Mucosa of rectum (tissue), 2 donors: ENCODE data around the gene CEP20.
A peak's percentile ranks its signal among the peaks of the same experiment; 100 is the strongest.

ENCODE experiments used
- H3K27ac ChIP-seq, 2 donors: one replicate each; pipeline ENCODE4 v1.7.0; 2013; ENCODE audit warnings: inconsistent platforms in 2 of 2, low read depth in 2 of 2, low read length in 2 of 2
- H3K27me3 ChIP-seq, 2 donors: one replicate each; pipeline ENCODE4 v1.7.0; 2013; ENCODE audit warnings: low read length in 2 of 2; ENCODE audit not compliant: control insufficient read depth in 2 of 2, insufficient read depth in 2 of 2
- H3K36me3 ChIP-seq, 2 donors: one replicate each; pipeline ENCODE4 v1.7.0; 2013; ENCODE audit warnings: low read length in 2 of 2; ENCODE audit not compliant: control insufficient read depth in 2 of 2, insufficient read depth in 2 of 2
- H3K4me1 ChIP-seq, 2 donors: one replicate each; pipeline ENCODE4 v1.7.0; 2013; ENCODE audit warnings: low read length in 2 of 2, mild to moderate bottlenecking in 1 of 2; ENCODE audit not compliant: control insufficient read depth in 2 of 2, insufficient read depth in 2 of 2
- H3K4me3 ChIP-seq, 2 donors: one replicate each; pipeline ENCODE4 v1.7.0; 2013; ENCODE audit warnings: low read length in 2 of 2
- H3K9ac ChIP-seq, 2 donors: one replicate each; pipeline ENCODE4 v1.7.0; 2013; ENCODE audit warnings: low read length in 2 of 2, low read depth in 1 of 2, mild to moderate bottlenecking in 1 of 2
- H3K9me3 ChIP-seq, 2 donors: one replicate each; pipeline ENCODE4 v1.7.0; 2013; ENCODE audit warnings: low read length in 2 of 2; ENCODE audit not compliant: control insufficient read depth in 2 of 2
- donor health status: healthy.
- donor health status: Normal muscosa, but diverticular disease.

Gene CEP20

DNA sequence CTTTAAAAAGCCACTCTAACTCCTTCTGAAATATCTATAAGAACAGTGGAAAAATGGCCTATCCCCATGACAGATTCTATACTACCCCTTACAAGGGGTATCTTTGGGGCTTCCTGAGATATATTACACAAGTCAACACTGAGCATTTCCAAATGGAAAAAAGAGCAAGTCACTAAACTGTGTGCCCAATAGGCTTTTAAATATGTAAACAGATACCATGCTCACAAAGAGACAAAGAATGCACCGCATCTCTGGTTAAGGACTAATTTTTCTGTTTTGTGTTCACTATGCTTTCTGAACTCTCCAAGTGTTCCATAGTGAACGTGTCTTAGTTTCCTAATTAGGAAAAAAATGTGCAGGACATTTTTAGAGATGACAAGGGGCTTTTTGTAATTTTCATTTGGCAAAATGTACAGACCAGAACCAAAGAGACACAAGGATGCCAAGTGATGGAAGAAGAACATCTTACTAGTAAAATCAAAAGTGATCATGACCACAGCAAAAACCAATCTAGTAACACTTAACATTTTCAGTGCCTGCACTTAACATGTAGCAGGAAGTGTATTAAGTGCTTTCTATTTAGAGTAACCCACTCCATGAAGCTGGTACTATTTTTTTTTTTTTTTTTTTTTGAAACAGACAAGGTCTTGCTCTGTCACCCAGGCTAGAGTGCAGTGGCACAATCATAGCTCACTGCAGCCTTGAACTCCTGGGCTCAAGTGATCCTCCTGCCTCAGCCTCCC, 53.1 kb downstream of the CEP20 start:
- H3K9me3 ChIP-seq: no peaks in the 10 kb centered on the region
- H3K4me3 ChIP-seq: no peak overlapping the region
- H3K27ac ChIP-seq: peak overlapping the region in 1 of 2 donors; percentile 22
- H3K4me1 ChIP-seq: peaks cover 0 to 2% of the 10 kb centered on the region in 2 donors
- no peak overlapping the region for H3K9ac ChIP-seq
- H3K27me3 ChIP-seq: no peaks in the 10 kb centered on the region
- no peaks in the 10 kb centered on the region for H3K36me3 ChIP-seq

DNA sequence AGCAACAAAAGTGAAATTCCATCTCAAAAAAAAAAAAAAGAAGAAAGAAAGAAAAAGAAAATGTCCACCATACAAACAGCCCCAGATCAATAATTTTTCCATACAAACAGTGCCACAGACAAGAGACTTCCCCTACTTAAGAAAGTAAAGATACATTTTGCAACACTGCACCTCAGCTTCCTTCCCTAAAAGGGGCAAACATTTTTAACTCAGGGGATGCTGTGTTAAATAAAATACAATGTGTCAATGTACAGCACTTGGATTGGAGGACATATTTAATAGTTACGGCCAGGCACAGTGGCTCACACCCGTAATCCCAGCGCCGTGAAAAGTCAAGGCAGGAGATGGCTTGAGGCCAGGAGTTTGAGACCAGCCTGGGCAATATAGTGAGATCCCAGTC, 53.9 kb downstream of the CEP20 start:
- no peaks in the 10 kb centered on the region for H3K9me3 ChIP-seq
- peaks cover 0 to 2% of the 10 kb centered on the region in 2 donors for H3K4me1 ChIP-seq
- no peak overlapping the region for H3K27ac ChIP-seq
- no peaks in the 10 kb centered on the region for H3K27me3 ChIP-seq
- H3K36me3 ChIP-seq: no peaks in the 10 kb centered on the region
- H3K9ac ChIP-seq: no peak overlapping the region
- H3K4me3 ChIP-seq: no peak overlapping the region

- H3K36me3 ChIP-seq: no peaks in the 10 kb centered on the region
- peaks cover 0 to 2% of the 10 kb centered on the region in 2 donors for H3K4me1 ChIP-seq
- H3K9ac ChIP-seq: no peak overlapping the region
- H3K4me3 ChIP-seq: no peak overlapping the region
- H3K27me3 ChIP-seq: no peaks in the 10 kb centered on the region
- H3K27ac ChIP-seq: no peak overlapping the region
- no peaks in the 10 kb centered on the region for H3K9me3 ChIP-seq
Measured at GRCh38 chr16:15833541-15833940, 54.9 kb downstream of the CEP20 start.

DNA sequence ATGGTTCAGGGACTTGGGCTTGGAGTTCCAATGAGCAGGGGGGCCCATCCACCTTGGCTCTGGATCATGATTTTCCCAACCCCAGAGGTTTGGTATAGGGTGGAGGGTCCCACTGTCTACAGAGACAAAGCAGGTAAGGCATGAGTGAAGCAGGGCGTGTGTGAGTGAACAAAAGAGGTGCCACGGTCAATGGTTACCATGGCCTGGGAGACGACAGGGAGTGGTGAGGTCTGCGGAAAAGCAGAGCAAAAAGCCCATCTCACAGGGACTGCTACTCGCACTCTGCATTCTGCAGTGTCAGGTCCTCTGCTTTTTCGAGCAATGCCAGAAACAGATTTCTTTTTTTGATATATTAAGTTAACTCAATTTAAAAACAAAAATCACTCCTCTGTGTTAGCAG, 56.2 kb downstream of the CEP20 start:
- Histone ChIP-seq H3K9ac (no peak overlapping the region), H3K36me3 (no peaks in the 10 kb centered on the region), H3K27me3 (no peaks in the 10 kb centered on the region), H3K9me3 (no peaks in the 10 kb centered on the region), H3K4me1 (peaks cover 0 to 2% of the 10 kb centered on the region in 2 donors), H3K4me3 (no peak overlapping the region), H3K27ac (no peak overlapping the region)

DNA sequence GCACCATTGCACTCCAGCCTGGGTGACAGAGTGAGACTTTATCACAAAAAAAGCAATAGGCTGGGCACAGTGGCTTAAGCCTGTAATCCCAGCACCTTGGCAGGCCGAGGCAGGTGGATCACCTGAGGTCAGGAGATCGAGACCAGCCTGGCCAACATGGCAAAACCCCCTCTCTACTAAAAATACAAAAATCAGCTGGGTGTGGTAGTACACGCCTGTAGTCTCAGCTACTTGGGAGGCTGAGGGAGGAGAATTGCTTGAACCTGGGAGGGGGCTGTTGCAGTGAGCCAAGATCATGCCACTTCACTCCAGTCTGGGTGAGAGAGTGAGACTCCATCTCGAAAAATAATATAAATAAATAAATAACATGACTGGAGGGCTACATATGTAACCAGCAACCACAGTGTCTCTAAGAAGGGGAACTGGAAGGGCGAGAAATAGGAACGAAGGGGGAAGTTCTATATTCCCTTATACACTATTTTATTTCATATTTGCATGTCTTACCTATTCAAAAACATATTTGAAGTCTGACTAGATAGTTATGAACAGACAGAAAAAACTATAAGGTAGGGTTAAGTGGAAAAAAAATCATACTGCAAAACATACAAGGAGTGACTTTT, 57.5 kb downstream of the CEP20 start:
- Histone ChIP-seq H3K4me1 (peaks cover 0 to 2% of the 10 kb centered on the region in 2 donors), H3K9me3 (no peaks in the 10 kb centered on the region), H3K4me3 (no peak overlapping the region), H3K9ac (no peak overlapping the region), H3K27me3 (no peaks in the 10 kb centered on the region), H3K27ac (no peak overlapping the region), H3K36me3 (no peaks in the 10 kb centered on the region)

DNA sequence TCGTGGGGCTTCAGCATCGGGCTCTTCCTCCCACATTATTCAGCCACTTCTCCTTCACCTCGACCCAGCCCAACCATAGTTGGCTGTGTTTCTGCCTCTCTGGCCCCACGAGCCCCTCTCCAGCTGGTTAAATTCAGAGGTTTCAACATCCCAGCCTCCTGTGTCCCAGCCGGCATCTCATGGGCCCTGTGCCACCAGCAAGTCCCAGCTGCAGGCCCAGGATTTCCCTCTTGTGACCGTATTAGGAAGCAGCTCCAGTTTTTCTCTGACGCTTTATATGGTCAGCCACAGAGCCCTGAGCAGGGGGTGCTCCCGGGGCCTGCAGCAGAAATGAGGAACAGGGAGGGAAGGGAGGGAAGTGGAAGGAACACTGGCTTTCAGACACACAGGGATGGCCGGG, 58.9 kb downstream of the CEP20 start:
- Histone ChIP-seq H3K9ac (no peak overlapping the region), H3K4me3 (no peak overlapping the region), H3K9me3 (no peaks in the 10 kb centered on the region), H3K27me3 (no peaks in the 10 kb centered on the region), H3K27ac (peak overlapping the region; percentile 24 to 28), H3K36me3 (no peaks in the 10 kb centered on the region), H3K4me1 (no peaks in the 10 kb centered on the region)

DNA sequence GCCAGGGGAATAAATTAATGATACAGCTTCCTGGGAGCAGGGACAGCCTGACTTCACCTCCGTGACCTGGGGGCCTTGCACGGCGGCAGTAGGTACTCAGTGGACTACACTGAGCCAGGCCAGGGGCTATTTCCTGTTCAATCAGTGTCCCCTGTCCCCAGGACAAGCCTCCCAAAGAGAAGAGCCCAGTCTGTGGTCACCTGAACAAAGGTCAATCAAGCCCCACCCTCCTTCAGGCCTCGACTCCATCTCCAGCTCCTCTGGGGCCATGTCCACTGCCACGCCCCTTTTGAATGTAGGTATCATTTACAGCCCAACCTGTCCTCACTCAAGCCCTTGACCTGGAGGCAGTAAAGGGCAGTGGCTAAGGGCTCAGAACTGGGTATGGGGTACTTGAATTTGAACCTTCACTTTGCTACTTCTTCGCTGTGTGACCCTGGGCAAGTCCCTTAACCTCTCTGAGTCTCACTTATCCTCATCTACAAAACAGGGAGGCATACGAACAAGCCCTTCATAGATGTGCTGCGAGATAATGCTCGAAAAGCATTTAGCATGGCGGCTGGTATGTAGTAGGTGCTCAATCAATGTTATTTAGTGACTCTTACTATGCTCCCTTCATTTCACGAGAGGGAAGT, 60.6 kb downstream of the CEP20 start:
- Histone ChIP-seq H3K4me1 (no peaks in the 10 kb centered on the region), H3K4me3 (no peak overlapping the region), H3K9ac (no peak overlapping the region), H3K27ac (peak overlapping the region in 1 of 2 donors; percentile 19), H3K9me3 (no peaks in the 10 kb centered on the region), H3K36me3 (no peaks in the 10 kb centered on the region), H3K27me3 (no peaks in the 10 kb centered on the region)

DNA sequence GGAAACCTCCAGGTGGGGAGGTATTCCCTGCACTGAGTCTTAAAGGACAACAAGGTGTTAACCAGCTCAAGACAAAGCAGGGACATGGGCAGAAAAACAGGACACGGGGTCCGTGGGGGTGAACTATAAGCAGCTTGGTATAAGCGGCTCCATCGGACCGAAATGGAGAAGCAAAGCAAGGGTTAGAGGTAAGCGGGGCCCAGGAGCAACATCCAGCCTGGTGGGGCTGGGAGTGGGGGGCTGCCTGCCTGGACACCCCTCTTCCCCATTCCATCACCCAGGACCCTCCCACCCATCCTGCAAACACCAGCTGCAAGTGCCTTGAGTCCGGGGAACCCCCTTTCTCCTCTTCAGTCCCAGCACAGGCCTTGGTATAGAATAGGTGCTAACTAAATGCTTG, 61.1 kb downstream of the CEP20 start:
- Histone ChIP-seq H3K36me3 (no peaks in the 10 kb centered on the region), H3K27ac (no peak overlapping the region), H3K9ac (no peak overlapping the region), H3K27me3 (no peaks in the 10 kb centered on the region), H3K9me3 (no peaks in the 10 kb centered on the region), H3K4me3 (no peak overlapping the region), H3K4me1 (no peaks in the 10 kb centered on the region)

DNA sequence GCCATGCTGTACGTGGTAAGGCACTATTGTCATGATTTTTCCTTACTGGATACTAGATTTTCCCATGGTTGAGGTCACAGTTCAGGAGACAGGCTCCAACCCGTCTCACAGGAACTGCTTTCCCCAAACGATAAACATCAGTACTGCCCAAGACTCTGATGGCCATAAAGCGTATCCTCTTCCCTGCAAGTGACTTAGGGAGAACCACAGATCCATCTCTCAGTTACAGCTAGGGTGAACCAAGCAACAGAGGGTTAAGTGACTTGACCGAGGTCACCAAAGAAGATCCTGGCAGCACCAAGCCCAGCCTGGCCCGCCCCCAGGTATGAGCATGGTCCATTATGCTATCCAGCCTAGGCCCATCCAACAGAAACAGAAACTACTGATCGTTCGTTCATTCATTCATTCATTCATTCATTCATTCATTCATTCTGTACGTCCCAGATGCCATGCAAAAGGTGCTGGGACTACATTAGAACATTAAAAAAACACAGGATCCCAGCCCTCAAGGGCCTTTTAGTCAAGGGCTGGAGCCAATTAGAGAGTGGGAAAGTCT, 62.6 kb downstream of the CEP20 start:
- no peaks in the 10 kb centered on the region for H3K4me1 ChIP-seq
- H3K36me3 ChIP-seq: no peaks in the 10 kb centered on the region
- H3K4me3 ChIP-seq: no peak overlapping the region
- no peak overlapping the region for H3K27ac ChIP-seq
- no peak overlapping the region for H3K9ac ChIP-seq
- no peaks in the 10 kb centered on the region for H3K9me3 ChIP-seq
- H3K27me3 ChIP-seq: no peaks in the 10 kb centered on the region

DNA sequence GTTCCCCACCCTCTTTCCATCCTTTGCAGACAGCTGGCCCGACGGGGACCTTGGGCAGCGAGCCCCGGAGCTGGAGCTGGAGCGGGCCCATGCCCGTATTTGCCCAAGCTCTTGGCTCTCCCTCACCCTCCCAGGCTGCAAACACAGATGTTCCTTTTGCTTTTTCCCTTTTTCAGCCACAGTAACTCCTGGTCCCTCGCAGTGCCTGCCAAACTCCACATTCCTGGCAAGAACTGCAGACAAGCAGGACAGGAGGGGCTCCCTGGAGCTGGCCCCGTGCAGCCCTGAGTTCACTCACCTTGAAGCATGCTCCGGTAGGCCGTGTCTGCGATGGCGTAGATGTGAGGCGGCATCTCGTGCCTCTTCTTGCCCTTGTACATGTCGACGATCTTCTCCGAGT, 65.4 kb downstream of the CEP20 start:
- Histone ChIP-seq H3K9ac (no peak overlapping the region), H3K4me1 (no peaks in the 10 kb centered on the region), H3K27me3 (no peaks in the 10 kb centered on the region), H3K27ac (no peak overlapping the region), H3K9me3 (no peaks in the 10 kb centered on the region), H3K36me3 (no peaks in the 10 kb centered on the region), H3K4me3 (no peak overlapping the region)
